A549 (cell line): ENCODE data around the gene TUBGCP3.

Experiments used
- CTCF ChIP-seq: fragments of >200 bp; sonication (Bioruptor Twin); formaldehyde crosslinking; IDR thresholded peaks from 3 replicates; pipeline ENCODE4 v1.5.1; 2016
- HDAC2 ChIP-seq: fragments of 200-600 bp; sonication (generic); IDR thresholded peaks from 2 replicates; pipeline ENCODE4 v1.6.1; 2016
- HMGXB4 ChIP-seq: fragments of 250-450 bp; sonication (Bioruptor Pico); IDR thresholded peaks from 2 replicates; pipeline ENCODE4 v1.5.0; 2021; ENCODE audit warnings: mild to moderate bottlenecking, moderate library complexity, borderline replicate concordance
- JUN ChIP-seq, 2 experiments: fragments of >200 bp; sonication (Bioruptor Twin); formaldehyde crosslinking; IDR thresholded peaks; 2 replicates in 1 of 2; 3 replicates in 1 of 2; pipeline ENCODE4 v1.6.1; 2016 to 2017
- NPAS2 ChIP-seq: fragments of 250-450 bp; sonication (Bioruptor Pico); IDR thresholded peaks from 2 replicates; pipeline ENCODE4 v1.8.0; 2022; ENCODE audit warnings: mild to moderate bottlenecking, moderate library complexity, borderline replicate concordance
- POLR2A ChIP-seq: IDR thresholded peaks from 2 replicates; pipeline ENCODE4 v1.6.1; 2012; ENCODE audit warnings: mild to moderate bottlenecking, low read length
- POLR2AphosphoS2 ChIP-seq: conservative IDR thresholded peaks from 2 replicates; pipeline ENCODE4 v1.6.1; 2012; ENCODE audit warnings: low read length, improper control_type of control experiment, inconsistent platforms
- RAD21 ChIP-seq, 2 experiments: fragments of >200 bp in 1 of 2; sonication (Bioruptor Twin) in 1 of 2; formaldehyde crosslinking in 1 of 2; IDR thresholded peaks in 1 of 2; conservative IDR thresholded peaks in 1 of 2; 2 replicates in 1 of 2; 3 replicates in 1 of 2; pipeline ENCODE4 v1.6.1; 2012 to 2018; ENCODE audit warnings: inconsistent platforms in 1 of 2

GRCh38 chr13:112455476-112456059 is 132.4 kb downstream of the TUBGCP3 start:
- no peak for TF ChIP-seq CTCF
- no peak for TF ChIP-seq NPAS2
- no peak for TF ChIP-seq JUN (IDR thresholded peaks at IDR 0.05)
- TF ChIP-seq HMGXB4 (CRISPR knock-in tag), result no peak
- no peak for TF ChIP-seq POLR2A
- no peak for TF ChIP-seq POLR2AphosphoS2
- no peak for TF ChIP-seq HDAC2
- no peak for TF ChIP-seq RAD21 (conservative IDR thresholded peaks at IDR 0.05 in 1 of 2, IDR thresholded peaks at IDR 0.05 in 1 of 2)
